Suppressor macrophage treated with lipopolysaccharide for 1 hour (primary cell): ENCODE results near the gene SCYGR5.

Experiments used
- DNase-seq, 3 donors: peaks; one replicate each; pipeline ENCODE4 v3.0.0-alpha.2; 2020 to 2022

The SCYGR5 gene

GRCh38 chr2:227674485-227674884 is 7.9 kb downstream of the SCYGR5 start:
- DNase-seq, result no peak

- no peak for DNase-seq
Observed at GRCh38 chr2:227677928-227678327, 11.3 kb downstream of the SCYGR5 start.

- no peak for DNase-seq
Observed at GRCh38 chr2:227684258-227684657, 17.7 kb downstream of the SCYGR5 start.

- DNase-seq, result no peak
Observed at GRCh38 chr2:227687189-227687588, 20.6 kb downstream of the SCYGR5 start.

- DNase-seq, result peak in 1 of 3 donors; percentile 11
Observed at GRCh38 chr2:227696990-227697679, 30.5 kb downstream of the SCYGR5 start.

GRCh38 chr2:227701556-227701955 is 35.0 kb downstream of the SCYGR5 start:
- DNase-seq, result no peak

GRCh38 chr2:227703280-227703732 is 36.7 kb downstream of the SCYGR5 start:
- no peak for DNase-seq

- DNase-seq, result no peak
Observed at GRCh38 chr2:227703961-227704360, 37.4 kb downstream of the SCYGR5 start.

GRCh38 chr2:227706859-227707258 is 40.3 kb downstream of the SCYGR5 start:
- no peak for DNase-seq

- DNase-seq, result no peak
Observed at GRCh38 chr2:227707390-227707789, 40.8 kb downstream of the SCYGR5 start.

- no peak for DNase-seq
Observed at GRCh38 chr2:227710986-227711385, 44.4 kb downstream of the SCYGR5 start.

GRCh38 chr2:227713291-227713690 is 46.7 kb downstream of the SCYGR5 start:
- DNase-seq, result peak in 1 of 3 donors; percentile 2

GRCh38 chr2:227716501-227716900 is 49.9 kb downstream of the SCYGR5 start:
- DNase-seq, result no peak
